GM23338 (cell line): ENCODE measurements around the gene C1orf210. TPM values are rescaled to one million over a fixed set of nuclear protein-coding genes. Genes with fewer than 3 reads are reported as not detected.

Experiments
- ATAC-seq: fragments of 200-7000 bp; cut with Tn5 transposase; 3 replicates; pipeline ENCODE4 v1.9.1; 2020
- DNase-seq: peaks from one replicate; pipeline ENCODE4 v3.0.0-alpha.2; 2015; ENCODE audit warnings: low spot score
- H2AFZ ChIP-seq: fragments of 200-600 bp; sonication (generic); 2 replicates; pipeline ENCODE4 v1.8.0; 2016; ENCODE audit warnings: antibody characterized with exemption, mild to moderate bottlenecking, moderate library complexity
- H3F3A ChIP-seq: fragments of 200-600 bp; sonication (generic); replicated peaks from 2 replicates; pipeline ENCODE4 v1.8.0; 2017; ENCODE audit warnings: antibody characterized with exemption, mixed run types, low read depth
- H3K27ac ChIP-seq: fragments of 200-600 bp; sonication (generic); 2 replicates; pipeline ENCODE4 v1.6.1; 2016; ENCODE audit warnings: low read depth
- H3K27me3 ChIP-seq: fragments of 200-600 bp; sonication (generic); 2 replicates; pipeline ENCODE4 v1.8.0; 2016; ENCODE audit warnings: mild to moderate bottlenecking, mixed run types, moderate library complexity; ENCODE audit not compliant: insufficient read depth
- H3K36me3 ChIP-seq: fragments of 200-600 bp; sonication (generic); 2 replicates; pipeline ENCODE4 v1.8.0; 2016; ENCODE audit warnings: mild to moderate bottlenecking; ENCODE audit not compliant: insufficient read depth
- H3K4me1 ChIP-seq: fragments of 200-600 bp; sonication (generic); 2 replicates; pipeline ENCODE4 v1.8.0; 2016; ENCODE audit warnings: mild to moderate bottlenecking, moderate library complexity; ENCODE audit not compliant: insufficient read depth
- H3K4me2 ChIP-seq: fragments of 200-600 bp; sonication (generic); 2 replicates; pipeline ENCODE4 v1.7.1; 2017; ENCODE audit warnings: mixed run types
- H3K4me3 ChIP-seq: fragments of 200-600 bp; sonication (generic); 2 replicates; pipeline ENCODE4 v1.6.1; 2016; ENCODE audit warnings: mixed run types
- H3K79me2 ChIP-seq: fragments of 200-600 bp; sonication (generic); replicated peaks from 2 replicates; pipeline ENCODE4 v1.8.0; 2017; ENCODE audit warnings: mild to moderate bottlenecking; ENCODE audit not compliant: insufficient read depth
- H3K9me2 ChIP-seq: fragments of 200-600 bp; sonication (generic); 2 replicates; pipeline ENCODE4 v1.8.0; 2017; ENCODE audit not compliant: insufficient read depth
- H4K20me1 ChIP-seq: fragments of 200-600 bp; sonication (generic); replicated peaks from 2 replicates; pipeline ENCODE4 v1.8.0; 2017; ENCODE audit warnings: mild to moderate bottlenecking; ENCODE audit not compliant: insufficient read depth
- H3K27ac Mint-ChIP-seq: 2 replicates; pipeline ENCODE4 v1.8.0; 2020; ENCODE audit warnings: inconsistent platforms, mild to moderate bottlenecking, moderate library complexity, mixed read lengths
- H3K27me3 Mint-ChIP-seq: 3 replicates; pipeline ENCODE4 v1.8.0; 2022; ENCODE audit warnings: low read depth, mild to moderate bottlenecking, moderate library complexity, mixed read lengths, inconsistent platforms; ENCODE audit not compliant: insufficient read depth, poor library complexity
- H3K36me3 Mint-ChIP-seq: 3 replicates; pipeline ENCODE4 v1.8.0; 2021; ENCODE audit warnings: low read depth, mild to moderate bottlenecking, inconsistent platforms, moderate library complexity, mixed read lengths
- H3K4me1 Mint-ChIP-seq: 3 replicates; pipeline ENCODE4 v1.8.0; 2020; ENCODE audit warnings: mild to moderate bottlenecking, inconsistent platforms, mixed read lengths
- H3K4me3 Mint-ChIP-seq: 3 replicates; pipeline ENCODE4 v1.8.0; 2021; ENCODE audit warnings: moderate library complexity, mild to moderate bottlenecking, inconsistent platforms, mixed read lengths
- H3K9me3 Mint-ChIP-seq: 3 replicates; pipeline ENCODE4 v1.8.0; 2020; ENCODE audit warnings: moderate library complexity, mild to moderate bottlenecking, inconsistent platforms, mixed read lengths
- CREB1 ChIP-seq: fragments of 250-450 bp; sonication (Bioruptor Pico); IDR thresholded peaks from 2 replicates; pipeline ENCODE4 v1.5.0; 2020; ENCODE audit warnings: low read depth, mild to moderate bottlenecking, moderate library complexity
- CTCF ChIP-seq, 2 experiments: fragments of 200-600 bp in 1 of 2; sonication (generic) in 1 of 2; conservative IDR thresholded peaks; 2 replicates each; pipeline versions ENCODE4 v1.5.1 to v1.6.1; 2016 to 2017; ENCODE audit warnings: antibody characterized with exemption in 2 of 2, low read depth in 2 of 2, mild to moderate bottlenecking in 2 of 2, moderate library complexity in 1 of 2
- EZH2 ChIP-seq: fragments of 200-600 bp; sonication (generic); IDR thresholded peaks from one replicate; pipeline ENCODE4 v1.8.0; 2017; ENCODE audit warnings: antibody characterized with exemption, mild to moderate bottlenecking, low read depth; ENCODE audit not compliant: unreplicated experiment
- EZH2phosphoT487 ChIP-seq: fragments of 200-600 bp; sonication (generic); IDR thresholded peaks from one replicate; pipeline ENCODE4 v1.8.1; 2018; ENCODE audit warnings: antibody characterized with exemption; ENCODE audit not compliant: unreplicated experiment
- JUNB ChIP-seq: IDR thresholded peaks from one replicate; pipeline ENCODE4 v1.6.1; 2016; ENCODE audit warnings: antibody characterized with exemption; ENCODE audit not compliant: unreplicated experiment
- POLR2AphosphoS5 ChIP-seq: IDR thresholded peaks from 2 replicates; pipeline ENCODE4 v1.6.1; 2016; ENCODE audit warnings: antibody characterized with exemption, low read depth
- ZNF114 ChIP-seq: fragments of 250-450 bp; sonication (Bioruptor Pico); IDR thresholded peaks from 2 replicates; pipeline ENCODE4 v1.5.0; 2020; ENCODE audit warnings: mild to moderate bottlenecking, moderate library complexity
- ZNF331 ChIP-seq: fragments of 250-450 bp; sonication (Bioruptor Pico); IDR thresholded peaks from 2 replicates; pipeline ENCODE4 v1.5.0; 2020; ENCODE audit warnings: low read depth, mild to moderate bottlenecking, moderate library complexity
- polyA plus RNA-seq: library from polyadenylated mRNA; unstranded; fragments of >200 nt; fragmentation: Nextera tagmentation; extraction: Ambion mirVana; gene quantifications from 2 replicates; pipeline ENCODE4 v1.2.1, GENCODE V29; 2016
- total RNA-seq: library from RNA; depleted of rRNA; stranded (reverse); fragments of >200 nt; shearing (Covaris generic); gene quantifications from 2 replicates; pipeline ENCODE4 v1.2.3, GENCODE V29; 2014
- TF ChIP-seq, protein P1 (sequence below): IDR thresholded peaks from one replicate; pipeline ENCODE4 v1.6.1; 2018; ENCODE audit warnings: antibody characterized with exemption; ENCODE audit not compliant: unreplicated experiment
- TF ChIP-seq, protein P2 (sequence below): IDR thresholded peaks from 2 replicates; pipeline ENCODE4 v1.6.1; 2016; ENCODE audit warnings: antibody characterized with exemption
- TF ChIP-seq, protein P3 (sequence below): fragments of 250-450 bp; sonication (Bioruptor Pico); IDR thresholded peaks from 2 replicates; pipeline ENCODE4 v1.5.0; 2020; ENCODE audit warnings: mild to moderate bottlenecking, moderate library complexity

The C1orf210 gene
- total and polyA plus RNA-seq, 2 experiments from 2014 or later: 10.3 to 17.1 TPM

DNA sequence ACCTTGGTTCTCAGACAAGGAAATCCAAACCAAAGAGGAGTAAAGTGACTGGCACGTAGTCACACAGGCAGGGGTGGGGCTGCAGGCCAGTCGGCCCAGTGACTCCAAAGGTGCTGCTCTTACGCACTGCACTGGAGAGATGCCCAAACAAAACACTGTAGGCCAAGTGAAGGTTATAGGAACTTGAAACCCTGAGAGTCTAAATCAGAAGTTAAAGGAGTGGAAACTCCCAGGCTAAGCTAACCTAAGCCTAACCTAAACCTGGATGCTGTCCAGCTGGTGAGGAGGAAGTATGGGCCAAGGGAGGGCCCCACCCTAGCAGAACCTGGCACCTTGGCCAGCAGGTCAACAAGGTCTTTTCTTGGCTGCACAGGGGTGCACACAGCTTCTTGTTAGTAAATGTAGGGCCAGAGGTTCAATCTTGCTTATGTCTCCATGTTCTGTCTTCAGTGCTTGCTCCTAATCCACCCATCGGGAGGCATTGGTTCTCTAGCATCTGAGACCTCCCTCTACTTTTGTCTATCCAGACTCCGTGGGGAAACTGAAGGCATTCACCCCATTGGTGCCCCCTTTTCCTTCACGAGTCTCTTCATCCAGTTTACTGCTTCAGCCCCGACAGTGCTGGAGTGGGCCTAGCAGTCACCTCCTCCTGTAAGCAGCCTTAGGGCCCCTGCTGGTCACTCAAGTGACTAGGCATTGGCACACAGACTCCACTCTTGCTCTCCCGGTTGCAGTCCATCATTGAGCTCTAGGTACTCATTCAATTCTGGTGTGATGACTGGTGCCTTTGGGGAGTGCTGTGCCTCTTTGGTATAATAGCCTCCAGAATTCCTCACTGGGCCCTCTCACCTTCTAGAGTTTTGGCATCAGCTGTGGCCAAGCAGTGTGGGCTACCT is 28.5 kb downstream of the C1orf210 start (continued):
- TF ChIP-seq, protein P1, sequence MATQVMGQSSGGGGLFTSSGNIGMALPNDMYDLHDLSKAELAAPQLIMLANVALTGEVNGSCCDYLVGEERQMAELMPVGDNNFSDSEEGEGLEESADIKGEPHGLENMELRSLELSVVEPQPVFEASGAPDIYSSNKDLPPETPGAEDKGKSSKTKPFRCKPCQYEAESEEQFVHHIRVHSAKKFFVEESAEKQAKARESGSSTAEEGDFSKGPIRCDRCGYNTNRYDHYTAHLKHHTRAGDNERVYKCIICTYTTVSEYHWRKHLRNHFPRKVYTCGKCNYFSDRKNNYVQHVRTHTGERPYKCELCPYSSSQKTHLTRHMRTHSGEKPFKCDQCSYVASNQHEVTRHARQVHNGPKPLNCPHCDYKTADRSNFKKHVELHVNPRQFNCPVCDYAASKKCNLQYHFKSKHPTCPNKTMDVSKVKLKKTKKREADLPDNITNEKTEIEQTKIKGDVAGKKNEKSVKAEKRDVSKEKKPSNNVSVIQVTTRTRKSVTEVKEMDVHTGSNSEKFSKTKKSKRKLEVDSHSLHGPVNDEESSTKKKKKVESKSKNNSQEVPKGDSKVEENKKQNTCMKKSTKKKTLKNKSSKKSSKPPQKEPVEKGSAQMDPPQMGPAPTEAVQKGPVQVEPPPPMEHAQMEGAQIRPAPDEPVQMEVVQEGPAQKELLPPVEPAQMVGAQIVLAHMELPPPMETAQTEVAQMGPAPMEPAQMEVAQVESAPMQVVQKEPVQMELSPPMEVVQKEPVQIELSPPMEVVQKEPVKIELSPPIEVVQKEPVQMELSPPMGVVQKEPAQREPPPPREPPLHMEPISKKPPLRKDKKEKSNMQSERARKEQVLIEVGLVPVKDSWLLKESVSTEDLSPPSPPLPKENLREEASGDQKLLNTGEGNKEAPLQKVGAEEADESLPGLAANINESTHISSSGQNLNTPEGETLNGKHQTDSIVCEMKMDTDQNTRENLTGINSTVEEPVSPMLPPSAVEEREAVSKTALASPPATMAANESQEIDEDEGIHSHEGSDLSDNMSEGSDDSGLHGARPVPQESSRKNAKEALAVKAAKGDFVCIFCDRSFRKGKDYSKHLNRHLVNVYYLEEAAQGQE: no peak
- TF ChIP-seq, protein P2, sequence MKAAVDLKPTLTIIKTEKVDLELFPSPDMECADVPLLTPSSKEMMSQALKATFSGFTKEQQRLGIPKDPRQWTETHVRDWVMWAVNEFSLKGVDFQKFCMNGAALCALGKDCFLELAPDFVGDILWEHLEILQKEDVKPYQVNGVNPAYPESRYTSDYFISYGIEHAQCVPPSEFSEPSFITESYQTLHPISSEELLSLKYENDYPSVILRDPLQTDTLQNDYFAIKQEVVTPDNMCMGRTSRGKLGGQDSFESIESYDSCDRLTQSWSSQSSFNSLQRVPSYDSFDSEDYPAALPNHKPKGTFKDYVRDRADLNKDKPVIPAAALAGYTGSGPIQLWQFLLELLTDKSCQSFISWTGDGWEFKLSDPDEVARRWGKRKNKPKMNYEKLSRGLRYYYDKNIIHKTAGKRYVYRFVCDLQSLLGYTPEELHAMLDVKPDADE: no peak
- TF ChIP-seq EZH2: no peak
- TF ChIP-seq POLR2AphosphoS5: no peak
- no peak for TF ChIP-seq CTCF (conservative IDR thresholded peaks at IDR 0.05; ENCODE audit: low read depth in 2 of 2)
- TF ChIP-seq EZH2phosphoT487: no peak
- TF ChIP-seq JUNB: no peak
- TF ChIP-seq CREB1 (CRISPR knock-in tag): no peak
- TF ChIP-seq ZNF331: no peak
- TF ChIP-seq ZNF114: no peak

DNA sequence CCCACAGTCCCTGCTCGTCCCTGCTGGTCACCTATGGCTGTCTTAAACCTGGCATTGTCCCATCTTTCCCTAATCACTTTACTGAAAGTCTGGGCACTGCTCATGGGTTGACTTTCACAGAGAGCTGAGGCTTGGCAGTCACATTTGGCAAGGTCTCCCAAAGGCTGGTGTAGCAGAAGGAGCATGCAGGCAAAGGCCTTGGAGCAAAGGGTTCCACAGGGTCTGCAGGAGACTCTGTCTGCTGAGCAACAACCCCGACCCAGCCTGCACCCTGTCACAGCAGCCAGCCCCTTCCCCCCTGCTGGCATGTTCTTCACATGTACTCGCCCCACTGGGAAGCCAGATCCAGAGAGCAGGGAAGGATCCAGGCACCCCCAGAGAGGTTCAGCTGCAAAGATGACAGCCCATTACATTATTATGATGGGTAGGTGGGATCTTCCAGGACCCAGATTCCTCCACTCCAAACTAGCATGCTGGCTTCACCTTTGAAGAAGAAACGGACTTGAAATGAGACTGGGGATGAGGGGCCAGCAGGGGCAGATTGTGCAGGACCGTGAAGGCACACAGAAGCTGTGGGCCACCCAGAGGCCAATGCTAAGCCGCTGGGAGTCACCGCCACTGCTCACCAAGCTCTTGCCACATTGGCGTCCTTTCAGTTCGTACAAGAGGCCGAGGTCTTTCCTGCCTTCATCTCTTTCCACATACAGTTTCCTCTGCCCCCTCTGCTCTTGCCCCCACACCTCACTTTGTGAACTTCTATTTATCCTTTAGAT is 29.8 kb downstream of the C1orf210 start:
- H3K27ac Mint-ChIP-seq: no peak overlapping the region
- ATAC-seq (no peak), DNase-seq (no peak)
- H3K27me3 Mint-ChIP-seq: no peaks in the 10 kb centered on the region
- Histone ChIP-seq H3K4me2 (no peak overlapping the region), H4K20me1 (no peaks in the 10 kb centered on the region), H3K79me2 (no peaks in the 10 kb centered on the region), H3K27me3 (no peaks in the 10 kb centered on the region), H3K36me3 (no peaks in the 10 kb centered on the region; the same call in 1 of the 2 replicates), H3F3A (no peaks in the 10 kb centered on the region), H3K9me2 (peaks cover 4% of the 10 kb centered on the region; the same call in 1 of the 2 replicates), H3K4me1 (no peaks in the 10 kb centered on the region), H3K27ac (no peak overlapping the region), H3K4me3 (no peak overlapping the region), H2AFZ (no peak overlapping the region)
- H3K4me3 Mint-ChIP-seq: no peak overlapping the region
- no peaks in the 10 kb centered on the region for H3K4me1 Mint-ChIP-seq
- H3K36me3 Mint-ChIP-seq: peaks cover 37% of the 10 kb centered on the region
- H3K9me3 Mint-ChIP-seq: peaks cover 66% of the 10 kb centered on the region
- TF ChIP-seq, protein P3, sequence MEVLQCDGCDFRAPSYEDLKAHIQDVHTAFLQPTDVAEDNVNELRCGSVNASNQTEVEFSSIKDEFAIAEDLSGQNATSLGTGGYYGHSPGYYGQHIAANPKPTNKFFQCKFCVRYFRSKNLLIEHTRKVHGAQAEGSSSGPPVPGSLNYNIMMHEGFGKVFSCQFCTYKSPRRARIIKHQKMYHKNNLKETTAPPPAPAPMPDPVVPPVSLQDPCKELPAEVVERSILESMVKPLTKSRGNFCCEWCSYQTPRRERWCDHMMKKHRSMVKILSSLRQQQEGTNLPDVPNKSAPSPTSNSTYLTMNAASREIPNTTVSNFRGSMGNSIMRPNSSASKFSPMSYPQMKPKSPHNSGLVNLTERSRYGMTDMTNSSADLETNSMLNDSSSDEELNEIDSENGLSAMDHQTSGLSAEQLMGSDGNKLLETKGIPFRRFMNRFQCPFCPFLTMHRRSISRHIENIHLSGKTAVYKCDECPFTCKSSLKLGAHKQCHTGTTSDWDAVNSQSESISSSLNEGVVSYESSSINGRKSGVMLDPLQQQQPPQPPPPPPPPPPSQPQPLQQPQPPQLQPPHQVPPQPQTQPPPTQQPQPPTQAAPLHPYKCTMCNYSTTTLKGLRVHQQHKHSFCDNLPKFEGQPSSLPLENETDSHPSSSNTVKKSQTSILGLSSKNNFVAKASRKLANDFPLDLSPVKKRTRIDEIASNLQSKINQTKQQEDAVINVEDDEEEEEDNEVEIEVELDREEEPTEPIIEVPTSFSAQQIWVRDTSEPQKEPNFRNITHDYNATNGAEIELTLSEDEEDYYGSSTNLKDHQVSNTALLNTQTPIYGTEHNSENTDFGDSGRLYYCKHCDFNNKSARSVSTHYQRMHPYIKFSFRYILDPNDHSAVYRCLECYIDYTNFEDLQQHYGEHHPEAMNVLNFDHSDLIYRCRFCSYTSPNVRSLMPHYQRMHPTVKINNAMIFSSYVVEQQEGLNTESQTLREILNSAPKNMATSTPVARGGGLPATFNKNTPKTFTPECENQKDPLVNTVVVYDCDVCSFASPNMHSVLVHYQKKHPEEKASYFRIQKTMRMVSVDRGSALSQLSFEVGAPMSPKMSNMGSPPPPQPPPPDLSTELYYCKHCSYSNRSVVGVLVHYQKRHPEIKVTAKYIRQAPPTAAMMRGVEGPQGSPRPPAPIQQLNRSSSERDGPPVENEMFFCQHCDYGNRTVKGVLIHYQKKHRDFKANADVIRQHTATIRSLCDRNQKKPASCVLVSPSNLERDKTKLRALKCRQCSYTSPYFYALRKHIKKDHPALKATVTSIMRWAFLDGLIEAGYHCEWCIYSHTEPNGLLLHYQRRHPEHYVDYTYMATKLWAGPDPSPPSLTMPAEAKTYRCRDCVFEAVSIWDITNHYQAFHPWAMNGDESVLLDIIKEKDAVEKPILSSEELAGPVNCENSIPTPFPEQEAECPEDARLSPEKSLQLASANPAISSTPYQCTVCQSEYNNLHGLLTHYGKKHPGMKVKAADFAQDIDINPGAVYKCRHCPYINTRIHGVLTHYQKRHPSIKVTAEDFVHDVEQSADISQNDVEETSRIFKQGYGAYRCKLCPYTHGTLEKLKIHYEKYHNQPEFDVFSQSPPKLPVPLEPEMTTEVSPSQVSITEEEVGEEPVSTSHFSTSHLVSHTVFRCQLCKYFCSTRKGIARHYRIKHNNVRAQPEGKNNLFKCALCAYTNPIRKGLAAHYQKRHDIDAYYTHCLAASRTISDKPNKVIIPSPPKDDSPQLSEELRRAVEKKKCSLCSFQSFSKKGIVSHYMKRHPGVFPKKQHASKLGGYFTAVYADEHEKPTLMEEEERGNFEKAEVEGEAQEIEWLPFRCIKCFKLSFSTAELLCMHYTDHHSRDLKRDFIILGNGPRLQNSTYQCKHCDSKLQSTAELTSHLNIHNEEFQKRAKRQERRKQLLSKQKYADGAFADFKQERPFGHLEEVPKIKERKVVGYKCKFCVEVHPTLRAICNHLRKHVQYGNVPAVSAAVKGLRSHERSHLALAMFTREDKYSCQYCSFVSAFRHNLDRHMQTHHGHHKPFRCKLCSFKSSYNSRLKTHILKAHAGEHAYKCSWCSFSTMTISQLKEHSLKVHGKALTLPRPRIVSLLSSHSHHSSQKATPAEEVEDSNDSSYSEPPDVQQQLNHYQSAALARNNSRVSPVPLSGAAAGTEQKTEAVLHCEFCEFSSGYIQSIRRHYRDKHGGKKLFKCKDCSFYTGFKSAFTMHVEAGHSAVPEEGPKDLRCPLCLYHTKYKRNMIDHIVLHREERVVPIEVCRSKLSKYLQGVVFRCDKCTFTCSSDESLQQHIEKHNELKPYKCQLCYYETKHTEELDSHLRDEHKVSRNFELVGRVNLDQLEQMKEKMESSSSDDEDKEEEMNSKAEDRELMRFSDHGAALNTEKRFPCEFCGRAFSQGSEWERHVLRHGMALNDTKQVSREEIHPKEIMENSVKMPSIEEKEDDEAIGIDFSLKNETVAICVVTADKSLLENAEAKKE (CRISPR knock-in tag): no peak
